ENCODE measurements around the gene TMTC3. TPM values are rescaled to one million over a fixed set of nuclear protein-coding genes. Genes with fewer than 3 reads are reported as not detected.
"Not testable (repeated sequence)": the region's sequence is repeated elsewhere in the genome, so short reads cannot be mapped to it uniquely, and the experiment has no call there.

The TMTC3 gene
- total RNA-seq, 4 donors from 2014 or later = 24.9 to 37.1 (median 31.9) TPM

- WGBS = 48% methylated on average over 3 of the region's 3 CpGs
- peaks cover 34% of the 10 kb centered on the region for H3K36me3 ChIP-seq
Measured at GRCh38 chr12:88113871-88114270, 28.2 kb upstream of the TMTC3 start.

GRCh38 chr12:88122666-88123065, 19.4 kb upstream of the TMTC3 start:
- Histone ChIP-seq H3K36me3 (peaks cover 1% of the 10 kb centered on the region), H3K27ac (no peak overlapping the region), H3K27me3 (no peaks in the 10 kb centered on the region), H3K4me3 (no peak overlapping the region), H3K9me3 (no peaks in the 10 kb centered on the region), H3K4me1 (no peaks in the 10 kb centered on the region)
- TF ChIP-seq POLR2AphosphoS5 (IDR thresholded peaks at IDR 0.05) (no peak), EP300 (IDR thresholded peaks at IDR 0.05) (no peak), CTCF (IDR thresholded peaks at IDR 0.05) (no peak), POLR2A (IDR thresholded peaks at IDR 0.05) (no peak)
- whole genome bisulfite sequencing = 65% methylated on average over 4 of the region's 4 CpGs
- DNase-seq (ENCODE audit: low spot score in 2 of 2) = no peak

More at GRCh38 chr12:88113871-88114270, 28.2 kb upstream of the TMTC3 start:
- peaks cover 5% of the 10 kb centered on the region for H3K4me1 ChIP-seq
- no peak overlapping the region for H3K4me3 ChIP-seq
- no peaks in the 10 kb centered on the region for H3K9me3 ChIP-seq
- no peak overlapping the region for H3K27ac ChIP-seq
- TF ChIP-seq POLR2AphosphoS5 (IDR thresholded peaks at IDR 0.05) (no peak), POLR2A (IDR thresholded peaks at IDR 0.05) (no peak), EP300 (IDR thresholded peaks at IDR 0.05) (no peak), CTCF (IDR thresholded peaks at IDR 0.05) (no peak)
- H3K27me3 ChIP-seq = no peaks in the 10 kb centered on the region
- no peak for DNase-seq (ENCODE audit: low spot score in 2 of 2)

- Histone ChIP-seq H3K27ac (no peak overlapping the region), H3K9me3 (no peaks in the 10 kb centered on the region), H3K4me1 (no peaks in the 10 kb centered on the region), H3K27me3 (no peaks in the 10 kb centered on the region), H3K36me3 (peaks cover 4% of the 10 kb centered on the region), H3K4me3 (no peak overlapping the region)
- TF ChIP-seq POLR2AphosphoS5 (IDR thresholded peaks at IDR 0.05) (no peak), POLR2A (IDR thresholded peaks at IDR 0.05) (no peak), EP300 (IDR thresholded peaks at IDR 0.05) (no peak), CTCF (IDR thresholded peaks at IDR 0.05) (no peak)
- 95% methylated on average over 3 of the region's 3 CpGs for WGBS
- no peak for DNase-seq (ENCODE audit: low spot score in 2 of 2)
Measured at GRCh38 chr12:88127099-88127498, 15.0 kb upstream of the TMTC3 start.

GRCh38 chr12:88127855-88128254, 14.3 kb upstream of the TMTC3 start:
- 97% methylated on average over 3 of the region's 3 CpGs for WGBS
- Histone ChIP-seq H3K27ac (no peak overlapping the region), H3K4me3 (no peak overlapping the region), H3K4me1 (no peaks in the 10 kb centered on the region), H3K9me3 (no peaks in the 10 kb centered on the region), H3K27me3 (no peaks in the 10 kb centered on the region), H3K36me3 (peaks cover 4% of the 10 kb centered on the region)
- TF ChIP-seq CTCF (IDR thresholded peaks at IDR 0.05) = no peak
- TF ChIP-seq POLR2A (IDR thresholded peaks at IDR 0.05) = no peak
- TF ChIP-seq POLR2AphosphoS5 (IDR thresholded peaks at IDR 0.05) = no peak
- DNase-seq (ENCODE audit: low spot score in 2 of 2) = no peak

- DNase-seq (ENCODE audit: low spot score in 2 of 2) = no peak
- no peaks in the 10 kb centered on the region for H3K27me3 ChIP-seq
- H3K27ac ChIP-seq = no peak overlapping the region
- no peaks in the 10 kb centered on the region for H3K9me3 ChIP-seq
- no peaks in the 10 kb centered on the region for H3K4me1 ChIP-seq
- H3K36me3 ChIP-seq = peaks cover 14% of the 10 kb centered on the region
- TF ChIP-seq POLR2AphosphoS5 (IDR thresholded peaks at IDR 0.05) (no peak), POLR2A (IDR thresholded peaks at IDR 0.05) (no peak), CTCF (IDR thresholded peaks at IDR 0.05) (no peak), EP300 (IDR thresholded peaks at IDR 0.05) (no peak)
- no peak overlapping the region for H3K4me3 ChIP-seq
Measured at GRCh38 chr12:88132392-88132791, 9.7 kb upstream of the TMTC3 start.

- H3K4me1 ChIP-seq; H3K27ac ChIP-seq; H3K27me3 ChIP-seq; DNase-seq (ENCODE audit: low spot score in 2 of 2); H3K9me3 ChIP-seq; H3K4me3 ChIP-seq: not testable (repeated sequence)
- WGBS = 96% methylated on average over 2 of the region's 2 CpGs
- H3K36me3 ChIP-seq = peaks cover 12% of the 10 kb centered on the region
Measured at GRCh38 chr12:88133181-88133580, 8.9 kb upstream of the TMTC3 start.

- not testable (repeated sequence) for DNase-seq (ENCODE audit: low spot score in 2 of 2); H3K4me3 ChIP-seq; H3K27me3 ChIP-seq; H3K27ac ChIP-seq; H3K36me3 ChIP-seq; H3K9me3 ChIP-seq
- 92% methylated on average over 4 of the region's 4 CpGs for WGBS
- H3K4me1 ChIP-seq = peaks cover 22% of the 10 kb centered on the region
Measured at GRCh38 chr12:88139711-88140110, 2.4 kb upstream of the TMTC3 start.

Data from suprapubic skin (tissue), 4 donors.